SK-N-SH treated with all-trans-retinoic acid at 6 μM for 48 hours (cell line): Measurements from ENCODE around the gene TLR10.

Experiments used
- PATZ1 ChIP-seq: fragments of 250-450 bp; sonication (Bioruptor Pico); IDR thresholded peaks from 2 replicates; pipeline ENCODE4 v1.8.0; 2020; ENCODE audit warnings: mild to moderate bottlenecking, moderate library complexity, borderline replicate concordance
- ZC3H10 ChIP-seq: fragments of 250-450 bp; sonication (Bioruptor Pico); IDR thresholded peaks from 2 replicates; pipeline ENCODE4 v1.5.1; 2021; ENCODE audit warnings: mild to moderate bottlenecking, moderate library complexity
- ZFP30 ChIP-seq: fragments of 450-650 bp; formaldehyde crosslinking; IDR thresholded peaks from 2 replicates; pipeline ENCODE4 v1.5.0; 2022; ENCODE audit warnings: mild to moderate bottlenecking, moderate library complexity

DNA sequence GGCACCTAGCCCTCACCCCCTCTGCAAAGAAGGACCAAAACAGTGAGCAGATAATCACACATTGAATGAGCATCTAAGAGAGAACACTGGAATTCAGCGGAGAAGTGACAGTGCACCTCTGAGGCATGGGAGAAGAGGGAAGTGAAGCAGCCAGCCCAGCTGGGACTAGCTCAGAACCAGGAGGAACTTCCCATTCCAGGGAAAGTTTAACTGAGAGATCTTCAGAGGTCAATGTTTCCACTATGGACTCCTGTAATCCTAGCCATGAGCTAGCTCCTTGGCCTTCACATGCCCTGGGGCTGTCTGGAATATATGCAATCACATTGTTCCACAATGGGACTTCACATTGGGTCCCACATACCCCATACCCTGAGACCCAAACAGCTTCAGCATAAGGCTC lies 49.4 kb upstream of the TLR10 start:
- TF ChIP-seq PATZ1 (CRISPR knock-in tag): no peak
- TF ChIP-seq ZC3H10 (CRISPR knock-in tag): no peak
- no peak for TF ChIP-seq ZFP30 (CRISPR knock-in tag)
